ENCODE results near the gene PRDM16. TPM values are rescaled to one million over a fixed set of nuclear protein-coding genes. Genes with fewer than 3 reads are reported as not detected.

The PRDM16 gene
- total and polyA plus RNA-seq, 2 donors (not counting 1 experiment from before 2014, with no cell fraction given) = 0.03 to 0.12 TPM

- peaks cover 3% of the 10 kb centered on the region for H3K27me3 Mint-ChIP-seq
- Histone ChIP-seq H3K27me3 (replicated peaks in 1 of 4; ENCODE audit: control extremely low read depth in 1 of 4, control insufficient read depth in 3 of 4, insufficient read depth in 4 of 4, low read length in 3 of 4) (no peaks in the 10 kb centered on the region), H3K36me3 (replicated peaks in 1 of 2; ENCODE audit: control extremely low read depth in 1 of 2, control insufficient read depth in 1 of 2, extremely low read depth in 1 of 2, insufficient read depth in 2 of 2, low read length in 1 of 2) (no peaks in the 10 kb centered on the region), H2AFZ (ENCODE audit: insufficient read depth, low read depth, low read length, poor library complexity, severe bottlenecking) (no peak overlapping the region), H3K9me3 (ENCODE audit: control extremely low read depth in 1 of 3, control insufficient read depth in 2 of 3, insufficient read depth in 1 of 3, low read length in 2 of 3) (no peaks in the 10 kb centered on the region), H3K79me2 (ENCODE audit: control insufficient read depth, insufficient read depth, low read length) (no peaks in the 10 kb centered on the region), H3K9ac (ENCODE audit: low read length) (no peak overlapping the region), H3K4me1 (ENCODE audit: control insufficient read depth in 2 of 2, insufficient read depth in 2 of 2, low read length in 2 of 2) (no peaks in the 10 kb centered on the region), H4K20me1 (ENCODE audit: control insufficient read depth, insufficient read depth, low read length, poor library complexity, severe bottlenecking) (no peaks in the 10 kb centered on the region), H3K27ac (ENCODE audit: low read length in 2 of 2) (no peak overlapping the region), H3K4me3 (ENCODE audit: control extremely low read depth in 1 of 5, extremely low read depth in 1 of 5, insufficient read depth in 1 of 5, low read depth in 2 of 5, low read length in 4 of 5) (no peak overlapping the region), H3K4me2 (replicated peaks; ENCODE audit: low read depth, low read length, poor library complexity, severe bottlenecking) (no peak overlapping the region)
- H3K4me1 Mint-ChIP-seq = no peaks in the 10 kb centered on the region
- 98% methylated on average over 6 of the region's 13 CpGs for WGBS (ENCODE audit: insufficient coverage)
- ChIA-PET CTCF (interaction anchor here (1.5 kb wide), 1 partner anchor 9 kb away, joined by 3 read pairs; no protein-coding TSS in a partner anchor), POLR2A (no interaction called here)
- intact Hi-C loops (cut with micrococcal nuclease) = no loop called here
- no peak overlapping the region for H3K4me3 Mint-ChIP-seq
- H3K9me3 Mint-ChIP-seq (ENCODE audit: insufficient read depth) = no peaks in the 10 kb centered on the region
- DNase-seq = no peak
- ATAC-seq (ENCODE audit: low read depth) = no peak
- H3K27ac Mint-ChIP-seq = no peak overlapping the region
- TF ChIP-seq, protein P1, sequence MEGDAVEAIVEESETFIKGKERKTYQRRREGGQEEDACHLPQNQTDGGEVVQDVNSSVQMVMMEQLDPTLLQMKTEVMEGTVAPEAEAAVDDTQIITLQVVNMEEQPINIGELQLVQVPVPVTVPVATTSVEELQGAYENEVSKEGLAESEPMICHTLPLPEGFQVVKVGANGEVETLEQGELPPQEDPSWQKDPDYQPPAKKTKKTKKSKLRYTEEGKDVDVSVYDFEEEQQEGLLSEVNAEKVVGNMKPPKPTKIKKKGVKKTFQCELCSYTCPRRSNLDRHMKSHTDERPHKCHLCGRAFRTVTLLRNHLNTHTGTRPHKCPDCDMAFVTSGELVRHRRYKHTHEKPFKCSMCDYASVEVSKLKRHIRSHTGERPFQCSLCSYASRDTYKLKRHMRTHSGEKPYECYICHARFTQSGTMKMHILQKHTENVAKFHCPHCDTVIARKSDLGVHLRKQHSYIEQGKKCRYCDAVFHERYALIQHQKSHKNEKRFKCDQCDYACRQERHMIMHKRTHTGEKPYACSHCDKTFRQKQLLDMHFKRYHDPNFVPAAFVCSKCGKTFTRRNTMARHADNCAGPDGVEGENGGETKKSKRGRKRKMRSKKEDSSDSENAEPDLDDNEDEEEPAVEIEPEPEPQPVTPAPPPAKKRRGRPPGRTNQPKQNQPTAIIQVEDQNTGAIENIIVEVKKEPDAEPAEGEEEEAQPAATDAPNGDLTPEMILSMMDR (IDR thresholded peaks at IDR 0.05) = no peak
- TF ChIP-seq EZH2 (IDR thresholded peaks at IDR 0.05; ENCODE audit: borderline replicate concordance, insufficient read depth, low read depth, low read length, poor library complexity, severe bottlenecking) = no peak
These were observed 392.9 kb downstream of the PRDM16 start for GRCh38 chr1:3461934-3462275.

- no peak overlapping the region for H3K4me3 ChIP-seq (ENCODE audit: control extremely low read depth in 1 of 5, extremely low read depth in 1 of 5, insufficient read depth in 1 of 5, low read depth in 2 of 5, low read length in 4 of 5)
- POLR2A ChIA-PET = no interaction called here
- no peaks in the 10 kb centered on the region for H3K9me3 Mint-ChIP-seq (ENCODE audit: insufficient read depth)
- no peaks in the 10 kb centered on the region for H4K20me1 ChIP-seq (ENCODE audit: control insufficient read depth, insufficient read depth, low read length, poor library complexity, severe bottlenecking)
- no peak overlapping the region for H3K27ac ChIP-seq (ENCODE audit: low read length in 2 of 2)
- H3K9ac ChIP-seq (ENCODE audit: low read length) = no peak overlapping the region
- H3K4me1 Mint-ChIP-seq = no peaks in the 10 kb centered on the region
- H3K4me1 ChIP-seq (ENCODE audit: control insufficient read depth in 2 of 2, insufficient read depth in 2 of 2, low read length in 2 of 2) = no peaks in the 10 kb centered on the region
- H3K27ac Mint-ChIP-seq = no peak overlapping the region
- no peaks in the 10 kb centered on the region for H3K79me2 ChIP-seq (ENCODE audit: control insufficient read depth, insufficient read depth, low read length)
- no peak overlapping the region for H3K4me2 ChIP-seq (replicated peaks; ENCODE audit: low read depth, low read length, poor library complexity, severe bottlenecking)
- no peaks in the 10 kb centered on the region for H3K36me3 ChIP-seq (replicated peaks in 1 of 2; ENCODE audit: control extremely low read depth in 1 of 2, control insufficient read depth in 1 of 2, extremely low read depth in 1 of 2, insufficient read depth in 2 of 2, low read length in 1 of 2)
- intact Hi-C loops (cut with micrococcal nuclease) = no loop called here
- H3K27me3 ChIP-seq (replicated peaks in 1 of 4; ENCODE audit: control extremely low read depth in 1 of 4, control insufficient read depth in 3 of 4, insufficient read depth in 4 of 4, low read length in 3 of 4) = no peaks in the 10 kb centered on the region
- ATAC-seq (ENCODE audit: low read depth) = no peak
- no peaks in the 10 kb centered on the region for H3K9me3 ChIP-seq (ENCODE audit: control extremely low read depth in 1 of 3, control insufficient read depth in 2 of 3, insufficient read depth in 1 of 3, low read length in 2 of 3)
- peaks cover 3% of the 10 kb centered on the region for H3K27me3 Mint-ChIP-seq
- CTCF ChIA-PET = interaction anchor here (0.5 to 1.5 kb wide), 2 partner anchors 9 to 14 kb away, joined by 3 read pairs; no protein-coding TSS in a partner anchor
- DNase-seq = no peak
- no peak overlapping the region for H2AFZ ChIP-seq (ENCODE audit: insufficient read depth, low read depth, low read length, poor library complexity, severe bottlenecking)
- H3K4me3 Mint-ChIP-seq = no peak overlapping the region
- TF ChIP-seq, protein P1 (IDR thresholded peaks at IDR 0.05) = no peak
- no peak for TF ChIP-seq EZH2 (IDR thresholded peaks at IDR 0.05; ENCODE audit: borderline replicate concordance, insufficient read depth, low read depth, low read length, poor library complexity, severe bottlenecking)
- 83% methylated on average over 16 of the region's 16 CpGs for WGBS (ENCODE audit: insufficient coverage)
These were observed 393.5 kb downstream of the PRDM16 start for GRCh38 chr1:3462356-3463012.
